Measurements from ENCODE around the gene SKIC3.

Gene SKIC3
- total RNA-seq = 126 to 214 (median 179) reads per million in 4 experiments

- DNase-seq = peak; percentile 86
Observed at GRCh38 chr5:95554647-95555548, at the start of gene SKIC3, which contains the start of gene ARSK. Gene SKIC3, minus strand, starts transcription at chr5:95554977. Its CDS starts 7,827 bp downstream, at chr5:95547150. Gene ARSK, plus strand, starts transcription at chr5:95555101. Its CDS starts 178 bp downstream, at chr5:95555279.

GRCh38 chr5:95600557-95600956 lies 45.8 kb upstream of the SKIC3 start:
- no peak for DNase-seq

- no peak for DNase-seq
Observed at GRCh38 chr5:95599252-95599651, 44.5 kb upstream of the SKIC3 start.

- no peak for DNase-seq
Observed at GRCh38 chr5:95595289-95595931, 40.6 kb upstream of the SKIC3 start.

- no peak for DNase-seq
Observed at GRCh38 chr5:95591490-95591901, 36.7 kb upstream of the SKIC3 start.

GRCh38 chr5:95590880-95591279 lies 36.1 kb upstream of the SKIC3 start:
- no peak for DNase-seq

- DNase-seq = no peak
Observed at GRCh38 chr5:95583992-95584391, 29.2 kb upstream of the SKIC3 start.

GRCh38 chr5:95581576-95581975 lies 26.8 kb upstream of the SKIC3 start:
- no peak for DNase-seq

GRCh38 chr5:95572016-95572415 lies 17.2 kb upstream of the SKIC3 start:
- no peak for DNase-seq

- no peak for DNase-seq
Observed at GRCh38 chr5:95565280-95565920, 10.6 kb upstream of the SKIC3 start.

- no peak for DNase-seq
Observed at GRCh38 chr5:95564450-95564849, 9.7 kb upstream of the SKIC3 start.

GRCh38 chr5:95563367-95563766 lies 8.6 kb upstream of the SKIC3 start:
- DNase-seq = no peak

GRCh38 chr5:95562282-95562681 lies 7.5 kb upstream of the SKIC3 start:
- no peak for DNase-seq

- DNase-seq = no peak
Observed at GRCh38 chr5:95557841-95558240, 3.1 kb upstream of the SKIC3 start.

GRCh38 chr5:95555553-95555952 lies 776 bp upstream of the SKIC3 start:
- DNase-seq = no peak

- DNase-seq = no peak
Observed at GRCh38 chr5:95554331-95554646, 488 bp downstream of the SKIC3 start.

- DNase-seq = no peak
Observed at GRCh38 chr5:95549030-95549429, 5.7 kb downstream of the SKIC3 start.

GRCh38 chr5:95543017-95543705 lies 11.6 kb downstream of the SKIC3 start:
- no peak for DNase-seq

GRCh38 chr5:95537501-95537900 lies 17.3 kb downstream of the SKIC3 start:
- DNase-seq = no peak

GRCh38 chr5:95533761-95534160 lies 21.0 kb downstream of the SKIC3 start:
- no peak for DNase-seq

- no peak for DNase-seq
Observed at GRCh38 chr5:95533106-95533505, 21.7 kb downstream of the SKIC3 start.

- DNase-seq = no peak
Observed at GRCh38 chr5:95532415-95532814, 22.4 kb downstream of the SKIC3 start.

GRCh38 chr5:95531491-95531890 lies 23.3 kb downstream of the SKIC3 start:
- DNase-seq = no peak
